Erythroblast (primary cell): ENCODE measurements around the gene HPN.
"Not testable (repeated sequence)": the region's sequence is repeated elsewhere in the genome, so short reads cannot be mapped to it uniquely, and the experiment has no call there.

Experiments
- DNase-seq, 2 experiments: peaks; one replicate each; lab custom pipeline; 2025; lab: John Stamatoyannopoulos, UW
- GATA1 ChIP-seq: IDR thresholded peaks from 2 replicates; pipeline ENCODE4 v1.6.1; 2011; ENCODE audit warnings: low read depth, mild to moderate bottlenecking, control low read depth, low read length, moderate library complexity
- POLR2A ChIP-seq: IDR thresholded peaks from 2 replicates; pipeline ENCODE4 v1.6.1; 2011; ENCODE audit warnings: mild to moderate bottlenecking, low read length

HPN gene

DNA sequence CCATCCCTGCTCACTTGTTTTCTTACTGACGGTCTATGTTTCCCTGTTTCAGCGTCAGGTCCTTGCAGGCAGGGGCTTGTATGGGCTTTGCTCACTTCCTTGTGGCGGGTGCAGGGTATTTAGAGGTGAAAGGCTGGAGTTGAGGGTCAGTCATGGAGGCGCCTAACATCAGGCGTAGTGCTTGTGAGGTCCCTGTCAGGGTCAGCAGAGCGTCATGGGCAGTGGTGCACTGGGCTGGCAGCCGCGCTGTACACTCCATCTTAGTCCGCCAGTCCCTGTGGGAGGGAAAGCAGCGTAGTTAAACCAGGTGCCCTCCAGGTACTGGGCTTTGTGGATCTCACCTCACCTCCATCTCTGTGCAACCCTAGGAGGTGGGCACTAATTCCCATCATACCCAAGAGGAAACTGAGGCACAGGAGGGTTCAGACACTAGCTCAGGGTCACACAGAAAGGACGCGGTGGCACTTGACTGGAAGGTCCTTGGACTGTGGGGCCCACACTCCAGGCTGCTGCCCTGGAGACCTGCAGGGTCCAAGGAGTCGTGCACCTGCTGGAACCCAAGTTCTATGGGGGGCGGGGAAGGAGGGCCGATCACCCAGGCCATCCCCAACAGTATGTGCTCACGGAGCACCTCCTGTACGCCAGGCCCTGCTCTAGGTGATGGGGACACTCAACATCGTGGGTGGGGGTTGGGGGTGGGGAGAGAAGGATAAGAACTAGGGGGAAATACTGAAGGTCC lies 36.8 kb upstream of the HPN start:
- TF ChIP-seq POLR2A (no peak), GATA1 (no peak)
- no peak for DNase-seq

DNA sequence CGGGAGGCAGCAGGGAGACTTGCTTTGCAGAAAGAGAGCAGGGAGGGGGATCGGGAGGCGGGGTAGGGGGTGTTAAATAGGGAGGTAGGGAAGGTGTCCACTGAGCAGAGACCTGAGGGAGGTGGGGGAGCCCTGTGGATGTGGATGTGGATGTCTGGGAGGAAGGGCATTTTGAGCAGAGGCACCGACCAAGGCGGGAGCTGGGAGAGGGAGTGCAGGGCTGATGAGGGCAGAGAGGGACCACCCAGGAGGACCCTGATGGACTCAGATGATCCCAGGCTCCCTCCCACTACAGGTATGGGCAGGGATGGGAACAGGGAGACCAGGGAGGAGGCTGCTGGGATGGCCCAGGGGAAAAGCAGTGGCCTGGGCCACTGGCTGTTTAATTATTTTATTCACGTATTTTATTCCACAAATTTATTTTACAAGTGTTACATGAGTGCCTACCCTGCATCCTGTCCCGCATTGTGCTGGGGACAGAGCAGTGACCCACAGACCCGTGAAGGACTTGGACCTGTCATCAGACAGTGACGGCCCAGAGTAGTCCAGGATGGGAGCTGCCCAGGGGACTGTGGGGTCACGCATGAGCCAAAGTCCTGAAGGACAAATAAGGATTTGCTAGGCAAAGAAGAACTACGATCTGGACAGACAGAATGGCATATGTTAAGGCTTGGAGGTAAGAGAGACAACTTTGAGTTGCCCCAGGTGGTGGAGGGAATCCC lies 36.1 kb upstream of the HPN start:
- DNase-seq = no peak
- TF ChIP-seq POLR2A (no peak), GATA1 (no peak)

DNA sequence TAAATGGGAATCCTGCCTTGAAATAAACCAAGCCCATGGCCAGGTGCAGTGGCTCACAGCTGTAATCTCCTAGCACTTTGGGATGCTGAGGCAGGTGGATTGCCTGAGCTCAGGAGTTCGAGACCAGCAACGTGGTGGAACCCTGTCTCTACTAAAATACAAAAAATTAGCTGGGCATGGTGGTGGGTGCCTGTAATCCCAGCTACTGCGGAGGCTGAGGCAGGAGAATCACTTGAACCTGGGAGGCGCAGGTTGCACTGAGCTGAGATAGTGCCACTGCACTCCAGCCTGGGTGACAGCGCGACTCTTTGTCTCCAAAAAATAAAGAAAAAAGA lies 35.5 kb upstream of the HPN start:
- DNase-seq = not testable (repeated sequence)

DNA sequence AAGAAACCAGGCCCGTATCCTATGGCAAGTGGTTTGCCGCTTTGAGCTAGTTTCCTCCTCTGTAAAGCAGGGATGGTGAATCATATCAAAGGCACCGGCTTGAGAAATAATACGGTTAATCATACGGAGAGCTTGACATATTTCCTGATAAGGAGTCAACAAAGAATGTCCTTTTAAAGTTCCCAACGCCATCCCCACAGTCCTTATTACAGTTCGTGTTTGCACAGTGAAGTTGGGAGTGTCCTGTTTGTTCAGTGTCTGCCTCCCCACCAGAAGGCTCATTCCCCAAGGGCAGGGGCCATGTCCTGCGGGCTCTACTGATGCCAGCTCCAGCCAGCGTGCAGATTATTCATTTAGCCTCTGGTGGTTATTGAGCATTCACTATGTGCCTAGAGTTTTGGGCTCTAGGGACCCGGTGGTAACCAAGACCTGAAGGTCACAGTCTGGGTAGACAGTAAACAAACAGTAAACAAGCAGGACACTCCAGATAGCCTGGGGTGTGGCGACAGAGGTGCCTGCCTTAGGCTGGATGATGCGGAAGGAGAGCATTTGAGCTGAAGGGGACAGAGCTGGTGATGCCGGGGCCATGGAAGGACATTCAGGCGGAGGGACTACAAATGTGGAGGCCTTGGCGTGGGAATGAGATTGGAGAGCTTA lies 35.1 kb upstream of the HPN start:
- TF ChIP-seq GATA1 = no peak
- no peak for TF ChIP-seq POLR2A
- no peak for DNase-seq

DNA sequence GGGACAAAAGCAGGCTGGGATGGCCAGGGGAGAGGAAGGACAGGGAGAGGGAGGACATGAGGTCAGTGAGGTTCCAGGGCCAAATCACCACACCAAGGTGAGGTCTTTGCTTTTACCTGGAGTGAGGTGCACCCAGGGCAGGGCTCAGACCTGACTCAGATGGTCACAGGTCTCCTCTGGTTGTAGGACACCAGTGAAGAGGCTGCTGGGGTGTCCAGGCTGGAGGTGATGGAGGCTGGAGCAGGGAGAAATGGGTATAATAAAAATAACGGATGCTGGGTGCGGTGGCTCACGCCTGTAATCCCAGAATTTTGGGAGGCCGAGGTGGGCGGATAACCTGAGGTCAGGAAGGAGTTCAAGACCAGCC lies 34.5 kb upstream of the HPN start:
- no peak for TF ChIP-seq GATA1
- TF ChIP-seq POLR2A = no peak
- no peak for DNase-seq

DNA sequence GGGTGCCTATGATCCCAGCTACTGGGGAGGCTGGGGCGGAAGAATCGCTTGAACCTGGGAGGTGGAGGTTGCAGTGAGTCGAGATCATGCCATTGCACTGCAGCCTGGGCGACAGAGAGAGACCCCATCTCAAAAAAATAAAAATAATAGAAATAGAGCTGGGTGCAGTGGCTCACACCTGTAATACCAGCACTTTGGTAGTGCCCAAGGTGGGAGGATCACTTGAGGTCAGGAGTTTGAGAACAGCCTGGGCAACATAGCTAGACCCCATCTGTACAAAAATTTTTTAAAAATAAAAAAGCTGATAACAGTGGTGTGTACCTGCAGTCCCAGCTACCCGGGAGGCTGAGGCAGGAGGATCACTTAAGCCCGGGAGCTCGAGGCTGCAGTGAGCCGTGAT lies 34.1 kb upstream of the HPN start:
- not testable (repeated sequence) for DNase-seq

DNA sequence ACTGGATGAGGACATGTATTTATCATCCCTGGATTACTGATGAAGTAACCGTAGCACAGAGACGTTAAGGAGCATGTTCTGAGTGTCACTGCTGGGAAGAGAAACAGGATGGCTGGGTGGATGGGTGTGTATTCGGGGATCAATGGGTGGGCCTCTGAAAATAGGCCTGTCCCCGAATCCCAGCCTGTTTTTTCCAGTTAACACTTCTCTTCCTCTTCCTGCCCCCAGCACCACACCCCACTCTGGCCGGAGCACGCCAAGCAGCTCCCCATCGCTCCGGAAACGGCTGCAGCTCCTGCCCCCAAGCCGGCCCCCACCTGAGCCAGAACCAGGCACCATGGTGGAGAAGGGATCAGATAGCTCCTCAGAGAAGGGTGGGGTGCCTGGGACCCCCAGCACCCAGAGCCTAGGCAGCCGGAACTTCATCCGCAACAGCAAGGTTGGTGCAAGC lies 32.6 kb upstream of the HPN start:
- TF ChIP-seq POLR2A (no peak), GATA1 (no peak)

DNA sequence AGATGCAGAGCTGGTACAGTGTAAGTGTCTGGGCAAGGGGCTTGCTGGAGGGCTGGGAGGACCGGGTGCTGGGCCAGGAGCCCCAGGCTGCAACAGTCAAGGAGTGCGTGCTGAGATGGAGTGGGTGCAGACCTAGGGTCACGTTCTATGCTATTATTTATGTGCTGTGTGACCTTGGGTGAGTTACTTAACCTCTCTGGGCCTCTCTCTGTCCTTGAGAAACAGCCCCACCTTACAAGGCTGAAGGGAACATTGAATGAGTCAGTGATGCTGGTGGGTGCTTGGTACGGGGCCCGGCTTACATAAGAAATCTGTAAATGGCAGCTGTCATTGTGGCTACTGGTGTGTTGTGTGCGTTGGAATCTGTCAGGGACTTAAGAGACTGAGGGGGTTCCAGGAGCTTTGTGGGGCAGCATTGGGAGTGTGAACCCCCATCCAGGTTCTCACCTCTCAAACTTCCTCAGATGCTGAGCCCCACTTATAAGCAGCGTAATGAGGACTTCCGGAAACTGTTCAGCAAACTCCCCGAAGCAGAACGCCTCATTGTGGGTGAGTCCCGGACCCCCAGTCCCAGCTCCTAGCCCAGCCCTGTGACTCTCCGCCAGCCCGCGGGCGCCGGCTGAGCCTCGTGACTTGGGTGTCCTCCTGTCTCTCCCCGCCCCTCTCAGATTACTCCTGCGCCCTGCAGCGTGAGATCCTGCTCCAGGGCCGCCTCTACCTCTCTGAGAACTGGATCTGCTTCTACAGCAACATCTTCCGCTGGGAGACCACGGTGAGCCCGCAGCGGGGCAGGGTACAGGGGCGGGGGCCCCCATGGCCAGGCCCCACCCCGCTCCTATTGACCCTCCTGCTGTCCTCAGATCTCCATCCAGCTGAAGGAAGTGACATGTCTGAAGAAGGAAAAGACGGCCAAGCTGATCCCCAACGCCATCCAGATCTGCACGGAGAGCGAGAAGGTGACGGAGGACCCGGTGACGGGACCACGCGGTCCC lies 31.8 kb upstream of the HPN start:
- DNase-seq = no peak
- TF ChIP-seq POLR2A = no peak
- no peak for TF ChIP-seq GATA1

More for the DNA sequence above, 32.6 kb upstream of the HPN start:
- DNase-seq = no peak

DNA sequence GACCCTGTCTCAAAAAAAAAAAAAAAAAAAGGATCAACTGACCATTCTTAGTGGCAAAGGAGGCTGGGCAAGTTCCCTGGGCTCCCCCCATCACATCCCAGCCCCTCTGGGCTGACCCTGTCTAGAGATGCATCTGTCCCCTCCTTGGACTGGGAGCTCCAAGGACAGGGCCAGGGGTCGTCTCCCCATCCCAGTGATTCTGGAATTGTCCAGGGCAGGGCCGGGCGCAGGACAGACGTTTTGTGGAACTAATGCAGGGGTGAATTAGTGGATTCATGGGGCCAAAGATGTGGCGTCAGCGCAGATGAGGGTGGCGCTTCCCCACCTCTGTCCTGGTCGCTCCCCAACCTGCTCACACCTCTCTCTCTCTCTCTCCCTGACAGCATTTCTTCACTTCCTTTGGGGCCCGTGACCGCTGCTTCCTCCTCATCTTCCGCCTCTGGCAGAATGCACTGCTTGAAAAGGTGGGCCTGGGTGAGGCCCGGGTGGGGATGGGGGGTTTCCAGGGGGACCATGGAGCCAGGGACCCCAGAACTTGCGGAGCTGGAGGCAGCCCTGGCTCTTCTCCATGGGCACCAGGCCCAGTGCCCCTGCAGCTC lies 30.3 kb upstream of the HPN start:
- no peak for DNase-seq
- TF ChIP-seq GATA1 = no peak
- TF ChIP-seq POLR2A = no peak

DNA sequence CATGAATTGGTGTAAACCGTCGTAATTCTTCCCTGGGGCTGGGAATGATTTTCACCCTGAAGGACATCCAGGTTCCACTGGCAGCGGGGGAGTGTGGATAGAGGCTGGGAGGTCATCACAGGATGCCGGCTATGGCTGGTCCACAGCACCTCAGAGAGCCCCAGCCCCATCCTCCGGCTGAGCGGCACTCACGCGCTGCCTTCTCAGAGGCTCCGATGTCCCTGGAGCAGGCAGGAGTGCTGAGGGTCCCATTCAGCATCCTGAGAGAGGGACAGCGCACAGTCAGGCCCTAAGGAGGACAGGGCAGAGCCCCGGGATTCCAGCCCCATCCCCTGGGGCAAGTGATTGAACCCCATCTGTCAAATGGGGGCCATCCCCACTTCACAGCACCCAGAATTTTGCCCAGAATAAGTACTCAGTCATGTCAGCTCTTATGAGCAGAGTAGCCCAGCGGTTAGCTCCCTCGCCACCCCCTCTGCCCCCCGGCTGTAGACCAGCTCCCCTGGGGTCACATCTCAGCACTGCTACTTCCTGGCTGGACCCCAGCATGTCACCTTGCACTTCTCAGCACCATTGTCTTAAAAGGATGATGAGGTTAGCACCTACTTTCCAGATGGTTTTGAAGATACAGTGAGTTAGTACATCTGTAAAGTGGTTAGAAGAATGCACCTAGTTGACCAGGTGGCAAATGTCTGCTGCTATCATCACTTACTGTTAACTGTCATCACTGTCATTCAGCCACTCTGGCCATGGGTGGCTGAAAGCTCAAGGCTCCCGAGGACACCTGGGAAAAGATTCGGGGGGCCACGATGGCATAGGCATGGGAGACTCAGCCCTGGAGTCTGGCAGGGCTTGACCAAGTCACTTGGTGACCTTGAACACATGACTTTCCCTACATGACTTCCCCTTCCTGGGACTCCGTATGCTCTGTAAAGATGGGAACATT lies 29.5 kb upstream of the HPN start:
- no peak for DNase-seq
- TF ChIP-seq POLR2A (no peak), GATA1 (no peak)

DNA sequence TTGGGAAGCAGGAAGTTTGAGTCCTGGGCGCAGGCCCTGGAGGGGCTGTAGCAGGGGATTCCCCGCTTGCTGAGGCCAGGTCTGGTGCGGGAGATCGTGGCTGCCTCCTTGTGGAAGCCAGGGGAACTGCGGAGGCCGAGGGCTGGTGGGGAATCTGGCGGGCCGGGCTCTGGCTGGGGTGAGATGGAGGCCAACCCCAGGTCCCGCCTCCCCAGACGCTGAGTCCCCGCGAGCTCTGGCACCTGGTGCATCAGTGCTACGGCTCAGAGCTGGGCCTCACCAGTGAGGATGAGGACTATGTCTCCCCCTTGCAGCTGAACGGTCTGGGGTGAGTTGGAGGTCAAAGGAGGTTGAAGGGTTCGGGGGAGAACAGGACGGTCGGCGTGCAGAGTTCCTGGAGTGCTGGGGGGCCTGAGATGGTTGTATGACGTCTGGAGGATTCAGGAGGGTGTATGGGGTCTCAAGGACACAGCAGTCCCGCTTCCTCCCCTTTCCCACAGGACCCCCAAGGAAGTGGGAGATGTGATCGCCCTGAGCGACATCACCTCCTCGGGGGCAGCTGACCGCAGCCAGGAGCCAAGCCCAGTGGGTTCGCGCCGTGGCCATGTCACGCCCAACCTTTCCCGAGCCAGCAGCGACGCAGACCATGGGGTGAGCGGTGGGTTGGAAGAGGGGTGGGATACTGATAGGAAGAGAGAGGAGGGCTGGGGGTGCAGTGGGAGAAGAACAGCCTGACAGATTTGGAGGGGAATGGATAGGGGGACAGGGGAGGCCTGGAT lies 28.3 kb upstream of the HPN start:
- DNase-seq = peak; percentile 49 to 64
- TF ChIP-seq GATA1 (no peak), POLR2A (no peak)
